Amniotic epithelial cell (primary cell): ENCODE data around the gene CDYL.

Experiments used
- DNase-seq: peaks from one replicate; pipeline ENCODE4 v3.0.0-alpha.2; 2010; ENCODE audit warnings: low read depth

Gene CDYL

GRCh38 chr6:4964675-4965561 lies 188.7 kb downstream of the CDYL start:
- no peak for DNase-seq

DNA sequence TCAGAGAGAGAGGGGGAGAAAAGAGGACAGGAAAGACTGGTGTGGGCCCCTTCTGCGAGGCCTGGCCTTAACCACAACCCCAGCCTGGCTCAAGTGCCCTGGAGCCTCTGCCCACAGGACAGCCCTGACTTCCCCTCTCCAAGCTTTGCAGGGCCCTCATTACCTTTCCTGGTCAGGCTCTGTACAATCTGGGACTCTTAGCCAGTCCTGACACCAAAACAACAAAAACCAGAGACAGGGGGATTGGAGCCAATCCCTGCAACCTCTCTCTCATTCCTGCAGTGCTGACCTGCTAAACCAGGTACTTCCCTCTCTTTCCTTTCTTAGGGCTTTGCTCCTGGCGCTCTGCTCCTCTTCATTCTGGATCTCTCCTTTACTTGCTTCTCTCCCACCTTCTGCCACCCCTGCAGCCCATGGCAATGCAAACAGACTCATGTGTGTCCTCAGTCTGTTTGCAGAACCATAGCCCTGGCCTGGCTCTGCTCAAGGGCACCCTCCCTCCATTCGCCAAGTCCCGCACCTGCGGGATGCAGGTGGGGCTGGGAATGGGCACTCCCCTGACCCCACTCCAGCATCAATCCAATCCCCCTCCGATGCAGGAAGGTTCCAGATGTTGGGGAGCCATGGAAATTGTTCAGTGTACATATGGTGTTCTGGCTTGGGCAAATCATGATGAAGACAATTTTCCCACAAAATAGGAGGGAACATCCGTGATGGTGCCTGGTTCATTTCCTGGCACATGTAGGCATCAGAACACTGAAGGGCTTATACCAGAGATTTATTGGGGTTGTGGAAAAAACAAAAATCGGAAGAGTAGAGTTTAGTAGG lies 189.6 kb downstream of the CDYL start:
- DNase-seq, result no peak

GRCh38 chr6:4967301-4968030 lies 191.3 kb downstream of the CDYL start:
- DNase-seq, result peak; percentile 43

- DNase-seq, result no peak
Observed at GRCh38 chr6:4969609-4970285, 193.5 kb downstream of the CDYL start.

- peak; percentile 15 for DNase-seq
Observed at GRCh38 chr6:4970739-4971395, 194.7 kb downstream of the CDYL start.

DNA sequence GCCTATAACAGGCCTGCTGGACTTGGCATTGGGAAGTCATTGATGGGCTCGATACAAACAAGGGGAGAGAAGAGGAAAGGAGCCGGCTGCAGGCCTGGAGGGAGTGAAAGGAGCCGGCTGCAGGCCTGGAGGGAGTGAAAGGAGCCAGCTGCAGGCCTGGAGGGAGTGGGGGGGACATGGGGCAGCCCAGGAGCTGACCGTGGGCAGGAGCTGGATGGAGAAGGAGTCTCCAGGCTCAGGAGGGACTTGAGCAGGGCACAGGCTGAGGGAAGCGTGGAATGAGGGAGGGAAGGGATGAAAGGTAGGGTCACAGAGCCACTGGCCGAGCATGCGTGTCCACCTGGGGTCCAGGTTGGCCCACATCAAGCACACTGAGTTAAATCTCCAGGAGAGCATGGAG lies 195.6 kb downstream of the CDYL start:
- DNase-seq, result no peak

GRCh38 chr6:4972438-4972837 lies 196.2 kb downstream of the CDYL start:
- no peak for DNase-seq

- no peak for DNase-seq
Observed at GRCh38 chr6:4973415-4973814, 197.2 kb downstream of the CDYL start.

GRCh38 chr6:4973982-4974745 lies 198.0 kb downstream of the CDYL start:
- DNase-seq, result no peak

DNA sequence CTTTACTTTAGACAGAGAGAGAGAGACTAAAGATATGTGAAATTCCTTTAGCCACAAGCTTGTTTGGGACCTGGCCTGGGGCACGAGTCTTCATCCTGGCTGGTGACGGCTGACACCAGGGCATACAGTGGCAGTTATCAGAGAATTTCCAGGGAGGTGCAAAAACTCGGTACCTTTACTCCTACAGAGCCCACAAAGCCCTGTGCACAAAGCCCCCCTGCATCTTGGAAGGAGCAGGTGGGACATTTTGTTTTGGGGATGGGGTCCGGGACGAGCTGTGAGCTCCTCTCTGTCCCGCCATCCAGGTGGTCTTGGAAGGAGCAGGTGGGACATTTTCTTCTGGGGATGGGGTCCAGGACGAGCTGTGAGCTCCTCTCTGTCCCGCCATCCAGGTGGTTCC lies 198.8 kb downstream of the CDYL start:
- no peak for DNase-seq

DNA sequence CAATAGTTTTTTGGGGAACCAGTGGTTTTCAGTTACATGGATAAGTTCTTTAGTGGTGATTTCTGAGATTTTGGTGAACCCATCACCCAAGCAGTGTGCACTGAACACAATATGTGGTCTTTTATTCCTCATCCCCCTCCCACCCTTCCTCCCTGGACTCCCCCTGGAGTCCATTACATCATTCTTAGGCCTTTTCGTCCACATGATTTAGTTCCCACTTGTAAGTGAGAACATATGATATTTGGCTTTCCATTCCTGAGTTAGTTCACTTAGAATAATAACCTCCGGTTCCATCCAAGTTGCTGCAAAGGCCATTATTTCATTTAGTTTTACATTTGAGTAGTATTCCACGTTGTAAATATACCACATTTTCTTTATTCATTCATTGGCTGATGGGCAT lies 199.3 kb downstream of the CDYL start:
- DNase-seq, result no peak

- DNase-seq, result no peak
Observed at GRCh38 chr6:4977468-4977867, 201.3 kb downstream of the CDYL start.

DNA sequence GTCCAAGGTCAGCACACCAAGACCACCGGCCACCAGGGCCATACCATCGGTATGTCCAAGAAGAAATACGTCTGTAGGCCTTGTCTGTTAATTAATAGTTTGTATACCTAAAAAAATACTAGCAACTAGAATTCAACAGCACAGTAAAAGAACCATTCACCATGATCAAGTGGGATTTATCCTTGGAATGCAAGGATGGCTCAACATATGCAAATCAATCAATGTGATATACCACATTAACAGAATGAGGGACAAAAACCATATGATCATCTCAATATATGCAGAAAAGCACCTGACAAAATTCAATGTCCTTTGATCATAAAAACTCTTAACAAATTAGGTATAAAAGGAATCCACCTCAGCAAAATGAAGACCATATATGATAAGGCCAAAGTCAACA lies 203.2 kb downstream of the CDYL start:
- DNase-seq, result no peak

DNA sequence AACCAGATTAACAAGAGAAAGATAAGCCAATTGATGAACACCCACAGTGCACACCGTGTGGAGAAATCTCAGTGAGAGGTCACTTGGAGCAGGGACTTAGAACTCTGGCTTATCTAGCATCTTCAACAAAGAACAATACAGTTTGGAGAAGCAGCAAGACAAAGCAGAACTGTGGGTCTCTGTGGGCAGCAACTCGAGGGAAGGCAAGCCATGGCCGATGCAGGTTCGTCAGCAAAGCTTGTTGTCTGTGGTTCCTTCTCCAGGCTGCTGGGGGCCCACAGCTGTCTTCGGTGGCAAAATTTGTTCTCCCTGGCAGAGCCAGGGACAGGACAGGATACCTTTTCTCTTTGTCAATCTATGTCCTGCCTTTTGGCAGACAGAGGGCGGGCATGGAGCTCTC lies 205.6 kb downstream of the CDYL start:
- DNase-seq, result no peak

DNA sequence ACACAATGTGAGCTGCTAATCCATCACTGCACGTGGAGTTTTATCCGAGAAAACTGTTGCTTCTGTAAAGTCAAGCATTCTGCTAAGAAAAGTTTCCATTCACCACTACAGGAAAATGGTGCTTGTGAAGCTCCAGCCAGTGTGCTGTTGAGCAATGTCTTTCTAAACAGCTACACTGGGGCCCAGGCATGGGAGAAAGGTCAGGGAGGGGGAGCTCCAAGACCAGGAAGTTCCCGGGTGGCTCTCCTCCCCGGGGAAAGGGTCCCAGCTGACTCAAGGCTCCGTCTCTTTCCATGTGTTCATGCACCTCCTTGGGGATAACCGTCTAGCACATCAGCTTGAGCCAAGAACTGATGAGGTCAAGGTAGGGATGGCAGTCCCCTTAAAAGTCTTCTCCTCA lies 207.1 kb downstream of the CDYL start:
- no peak for DNase-seq

DNA sequence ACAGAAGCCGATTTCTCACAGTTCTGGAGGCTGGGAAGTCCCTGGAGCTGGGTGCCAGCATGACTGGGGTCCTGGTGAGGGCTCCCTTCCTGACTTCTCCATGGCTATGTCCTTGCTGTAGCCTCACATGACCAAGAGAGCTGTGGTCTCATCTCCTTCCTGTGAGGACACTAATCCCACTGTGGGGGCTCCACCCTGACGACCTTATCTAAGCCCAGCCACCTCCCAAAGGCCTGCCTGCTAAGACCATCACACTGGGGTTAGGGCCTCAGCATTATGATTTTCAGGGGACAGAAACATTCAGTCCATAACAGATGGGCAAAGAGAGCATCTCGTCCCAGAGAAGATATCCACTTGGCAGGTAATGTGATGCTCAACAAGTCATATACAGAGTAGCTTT lies 210.8 kb downstream of the CDYL start:
- no peak for DNase-seq

DNA sequence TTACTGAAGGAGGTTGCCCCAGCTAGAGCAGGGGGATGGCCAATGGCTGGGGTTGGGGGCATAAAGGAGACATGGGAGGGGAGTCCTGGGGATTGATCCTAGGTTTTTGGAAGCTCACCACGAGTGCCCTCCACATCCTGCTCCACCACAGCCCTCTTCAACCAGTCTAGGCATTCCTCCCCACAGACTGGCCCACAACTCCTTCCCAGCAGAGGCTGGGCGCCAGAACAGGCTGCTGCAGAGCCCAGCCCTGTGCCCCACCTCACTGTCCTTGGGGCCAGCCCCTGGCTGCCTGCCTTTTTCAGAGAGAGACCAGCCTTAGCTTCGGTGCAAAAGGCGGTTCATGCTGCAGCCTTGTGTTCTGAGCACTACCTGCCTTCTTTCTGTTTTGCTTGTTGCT lies 211.2 kb downstream of the CDYL start:
- no peak for DNase-seq

DNA sequence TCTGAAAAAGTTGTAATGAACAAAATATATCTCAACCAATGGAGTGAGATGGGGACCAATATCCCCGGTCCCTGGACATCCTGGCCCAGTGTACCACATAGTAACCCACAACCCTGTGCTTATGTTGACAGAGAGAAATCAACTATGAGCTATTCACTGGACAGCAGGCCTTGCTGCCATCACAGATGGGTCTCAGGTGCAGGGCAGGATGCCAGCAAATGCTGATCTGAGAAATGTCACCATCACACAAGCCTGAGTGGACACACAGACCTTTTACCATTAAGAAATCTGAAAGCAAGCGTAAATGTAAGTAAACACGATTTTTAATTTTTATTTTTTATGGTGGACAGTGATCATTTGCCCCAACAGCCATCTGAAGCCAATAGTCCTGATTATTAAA lies 218.5 kb downstream of the CDYL start:
- DNase-seq, result no peak

GRCh38 chr6:4997862-4998261 lies 221.7 kb downstream of the CDYL start:
- no peak for DNase-seq

- DNase-seq, result no peak
Observed at GRCh38 chr6:4999586-4999985, 223.4 kb downstream of the CDYL start.
